GM18870 (cell line): Measurements from ENCODE around the gene PRKCZ.

Experiments
- ATAC-seq: cut with Tn5 transposase; IDR thresholded peaks from one replicate; pipeline ENCODE4 v1.9.1; 2021; ENCODE audit warnings: moderate library complexity; ENCODE audit not compliant: unreplicated experiment

The PRKCZ gene

DNA sequence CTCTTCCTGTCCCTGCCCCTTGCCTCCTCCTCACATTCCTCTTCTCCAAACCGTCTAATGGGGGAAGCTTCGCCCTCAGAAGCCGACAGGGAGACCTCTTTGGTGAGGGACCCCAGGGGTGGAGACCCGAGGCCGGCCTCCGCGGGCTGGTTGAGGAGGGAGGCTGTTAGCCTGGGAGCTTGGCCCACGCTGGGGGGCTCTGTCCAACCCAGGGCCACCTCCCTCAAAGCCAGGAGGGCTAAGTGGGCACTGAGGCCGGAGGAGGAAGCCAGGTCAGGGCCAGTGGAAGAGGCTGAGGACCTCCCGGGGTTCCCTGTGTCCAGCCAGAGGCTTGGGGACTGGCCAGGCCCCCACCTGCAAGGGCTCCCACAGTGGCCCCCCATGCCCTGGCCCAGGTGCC is 25.8 kb upstream of the PRKCZ start:
- ATAC-seq = no peak

DNA sequence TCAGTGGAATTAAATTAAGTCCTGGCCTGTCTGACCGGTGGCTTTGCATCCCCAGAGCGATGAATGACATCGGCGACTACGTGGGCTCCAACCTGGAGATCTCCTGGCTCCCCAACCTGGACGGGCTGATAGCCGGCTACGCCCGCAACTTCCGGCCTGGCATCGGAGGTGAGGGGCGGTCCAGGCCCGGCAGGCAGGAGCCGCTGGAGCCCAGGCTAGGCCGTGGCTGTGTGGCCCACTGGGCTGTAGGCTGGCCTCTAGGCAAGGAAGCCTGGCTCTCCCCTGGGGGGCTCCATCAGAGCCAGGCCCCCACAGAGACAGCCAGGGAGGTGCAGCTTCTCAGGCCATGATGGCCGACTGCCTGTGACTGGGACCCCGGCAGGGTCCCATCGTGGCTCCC is 25.3 kb upstream of the PRKCZ start:
- ATAC-seq = no peak

DNA sequence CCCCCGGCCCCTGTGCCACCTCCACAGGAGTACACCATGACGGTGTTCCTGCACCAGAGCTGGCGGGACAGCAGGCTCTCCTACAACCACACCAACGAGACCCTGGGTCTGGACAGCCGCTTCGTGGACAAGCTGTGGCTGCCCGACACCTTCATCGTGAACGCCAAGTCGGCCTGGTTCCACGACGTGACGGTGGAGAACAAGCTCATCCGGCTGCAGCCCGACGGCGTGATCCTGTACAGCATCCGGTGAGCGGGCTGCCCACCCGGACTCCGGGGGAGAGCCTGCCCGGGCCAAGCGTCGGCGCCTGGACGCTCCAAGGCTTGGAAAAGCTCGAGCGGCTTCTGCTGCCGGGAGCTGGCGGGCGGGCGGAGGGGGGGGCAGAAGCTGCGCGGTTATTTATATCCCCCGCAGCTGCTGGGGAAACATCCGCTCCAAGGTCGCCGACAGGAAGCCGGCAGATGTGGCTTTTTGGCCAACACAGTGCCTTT is 24.7 kb upstream of the PRKCZ start:
- ATAC-seq = no peak

DNA sequence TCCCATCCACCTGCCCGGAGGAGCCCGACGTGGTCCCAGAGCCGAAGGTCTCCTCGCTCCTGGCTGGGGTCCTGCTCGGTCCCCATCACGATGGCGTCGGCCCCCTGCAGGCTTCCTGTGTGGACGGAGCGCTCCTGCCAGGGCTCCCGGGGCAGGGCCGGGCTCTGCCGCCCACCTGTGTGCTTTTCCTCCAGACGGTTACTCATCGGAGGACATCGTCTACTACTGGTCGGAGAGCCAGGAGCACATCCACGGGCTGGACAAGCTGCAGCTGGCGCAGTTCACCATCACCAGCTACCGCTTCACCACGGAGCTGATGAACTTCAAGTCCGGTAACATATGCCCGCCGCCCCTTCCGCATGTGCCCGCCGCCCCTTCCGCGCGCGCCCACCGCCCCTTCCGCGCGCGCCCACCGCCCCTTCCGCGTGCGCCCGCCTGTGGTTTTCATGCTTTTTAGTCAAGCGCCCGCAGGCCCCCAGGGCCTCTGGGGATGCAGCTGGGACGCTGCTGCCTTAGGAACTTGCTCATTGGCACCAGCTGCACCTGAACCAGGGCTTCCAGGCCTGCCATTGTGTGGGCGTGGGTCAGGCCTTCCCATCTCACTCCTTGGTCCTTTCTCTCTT is 22.1 kb upstream of the PRKCZ start:
- ATAC-seq = no peak

DNA sequence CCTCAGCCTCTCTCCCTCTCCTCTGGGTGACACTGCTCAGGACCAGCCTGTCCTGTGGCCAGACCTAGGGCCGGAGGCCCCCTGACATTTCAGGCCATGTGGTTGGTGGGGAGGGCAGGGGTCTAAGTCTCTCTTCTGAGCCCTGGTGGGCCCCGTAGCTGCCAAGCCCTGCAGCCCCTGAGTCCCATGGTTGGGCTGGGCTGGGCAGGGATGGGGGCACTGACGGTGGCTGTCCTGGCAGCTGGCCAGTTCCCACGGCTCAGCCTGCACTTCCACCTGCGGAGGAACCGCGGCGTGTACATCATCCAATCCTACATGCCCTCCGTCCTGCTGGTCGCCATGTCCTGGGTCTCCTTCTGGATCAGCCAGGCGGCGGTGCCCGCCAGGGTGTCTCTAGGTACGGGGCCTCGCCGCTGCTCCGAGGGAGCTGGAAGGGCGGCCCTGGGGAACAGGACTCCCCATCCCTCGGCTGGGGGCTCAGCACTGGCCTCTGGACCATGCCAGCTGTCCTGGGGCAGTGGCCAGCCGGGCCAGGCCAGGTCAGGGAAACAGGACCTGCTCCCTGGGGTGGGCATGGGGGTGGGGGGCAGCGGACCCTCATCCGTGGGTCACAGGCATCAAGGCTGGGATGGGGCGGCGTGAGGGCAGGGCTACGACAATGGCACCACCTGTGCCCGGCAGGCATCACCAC is 21.2 kb upstream of the PRKCZ start:
- no peak for ATAC-seq

DNA sequence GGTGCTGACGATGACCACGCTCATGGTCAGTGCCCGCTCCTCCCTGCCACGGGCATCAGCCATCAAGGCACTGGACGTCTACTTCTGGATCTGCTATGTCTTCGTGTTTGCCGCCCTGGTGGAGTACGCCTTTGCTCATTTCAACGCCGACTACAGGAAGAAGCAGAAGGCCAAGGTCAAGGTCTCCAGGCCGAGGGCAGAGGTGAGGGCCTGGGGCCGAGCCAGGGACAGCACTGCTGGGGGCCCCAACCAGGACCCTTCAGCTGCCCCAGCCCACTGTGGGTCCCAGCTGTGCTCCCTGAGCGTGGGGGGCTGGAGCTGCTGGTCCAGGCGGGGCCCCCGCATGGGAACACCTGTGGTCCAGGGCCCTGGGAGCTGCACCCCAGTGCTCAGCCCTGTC is 20.6 kb upstream of the PRKCZ start:
- ATAC-seq = no peak

DNA sequence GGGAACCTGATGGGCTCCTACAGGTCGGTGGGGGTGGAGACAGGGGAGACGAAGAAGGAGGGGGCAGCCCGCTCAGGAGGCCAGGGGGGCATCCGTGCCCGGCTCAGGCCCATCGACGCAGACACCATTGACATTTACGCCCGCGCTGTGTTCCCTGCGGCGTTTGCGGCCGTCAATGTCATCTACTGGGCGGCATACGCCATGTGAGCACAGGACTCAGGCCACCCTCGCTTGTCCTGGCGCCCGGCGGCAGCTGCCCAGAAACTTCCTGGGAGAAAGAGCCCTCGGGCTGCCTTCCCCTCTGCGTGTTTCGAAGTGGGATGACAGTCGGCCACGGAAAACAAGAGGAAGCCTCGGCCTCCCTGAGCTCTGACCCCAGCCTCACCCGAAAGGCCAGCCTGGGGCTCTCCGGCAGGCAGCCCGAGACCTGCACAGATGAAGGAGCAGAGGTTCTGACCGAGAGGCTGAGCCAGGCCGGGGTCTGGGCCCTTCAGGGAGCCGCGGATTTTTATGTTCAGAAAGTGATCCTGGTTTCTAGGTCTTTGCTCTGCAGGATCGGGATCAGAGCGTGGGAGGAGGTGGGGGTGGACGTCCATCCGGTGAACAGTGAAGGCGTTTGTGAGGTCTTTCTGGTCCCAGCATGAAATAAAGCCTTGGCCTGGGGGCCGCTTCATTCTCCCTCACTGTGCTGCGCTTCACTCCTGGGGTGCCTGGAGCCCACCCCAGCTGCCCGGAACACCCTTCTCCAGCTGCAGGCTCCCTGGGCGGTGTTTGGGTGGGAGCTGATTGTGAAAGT is 19.9 kb upstream of the PRKCZ start:
- ATAC-seq = no peak

DNA sequence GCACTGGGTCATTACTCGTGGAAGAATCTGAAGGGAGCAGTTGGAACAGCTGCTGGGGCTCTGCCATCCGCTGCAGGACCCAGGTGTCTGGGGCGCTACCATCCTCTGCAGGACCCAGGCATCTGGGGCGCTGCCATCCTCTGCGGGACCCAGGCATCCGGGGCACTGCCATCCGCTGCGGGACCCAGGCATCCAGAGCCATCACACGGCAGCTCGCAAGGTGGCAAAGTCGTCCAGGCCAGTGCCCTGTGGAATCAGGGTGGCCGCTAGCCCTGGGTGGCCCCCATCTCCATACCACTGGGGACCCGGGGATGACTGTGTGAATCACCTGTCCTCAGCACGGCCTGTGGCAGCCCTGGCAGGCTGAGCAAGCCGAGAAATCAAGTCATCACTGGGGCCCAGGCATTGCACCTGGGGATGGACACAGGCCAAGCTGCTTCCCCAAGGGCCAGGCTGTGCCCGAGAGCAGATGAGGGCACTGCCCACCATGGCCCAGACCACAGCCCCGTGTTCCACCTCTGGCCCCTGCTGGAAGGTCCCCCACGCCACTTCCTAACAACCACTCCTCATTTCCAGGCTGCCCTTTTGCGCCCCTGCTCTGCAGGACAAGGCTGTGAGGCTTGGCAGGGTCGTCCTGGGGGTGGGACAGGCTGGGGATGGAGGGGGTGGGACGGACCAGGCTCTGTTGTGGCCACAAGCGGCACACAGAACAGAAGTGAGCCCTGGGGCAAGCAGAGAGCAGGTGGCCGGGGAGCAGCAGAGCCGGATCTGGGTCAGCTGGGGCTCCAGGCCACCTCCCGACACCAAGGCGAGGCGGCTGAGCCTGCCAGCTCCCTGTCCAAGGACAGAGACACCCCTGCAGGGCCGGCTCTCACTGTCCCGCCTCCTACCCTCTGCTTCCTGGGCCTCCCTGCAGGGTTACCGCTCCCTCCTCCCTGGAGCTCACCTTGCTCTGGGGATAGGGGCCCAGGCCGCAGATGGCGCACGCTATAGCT is 18.4 kb upstream of the PRKCZ start:
- no peak for ATAC-seq

DNA sequence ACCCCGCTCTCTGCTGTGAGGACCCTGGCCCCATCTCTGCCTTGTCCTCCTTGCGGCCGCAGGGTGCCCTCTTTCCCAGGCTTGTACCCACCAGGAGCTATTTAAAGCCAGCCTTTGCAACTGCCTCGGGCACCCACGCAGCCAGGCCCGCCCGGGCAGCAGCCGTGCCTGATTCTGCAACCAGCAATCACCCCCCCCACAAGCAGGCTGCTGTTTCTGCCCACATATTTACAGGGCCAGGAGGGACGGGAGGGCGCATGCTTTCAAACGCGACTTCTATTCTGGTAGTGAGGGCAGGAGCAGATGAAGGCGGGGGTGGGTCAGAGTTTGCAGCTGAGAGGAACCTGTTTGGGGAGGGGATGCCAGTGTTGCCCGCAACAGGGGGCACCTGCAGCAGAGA is 17.5 kb upstream of the PRKCZ start:
- ATAC-seq = no peak

DNA sequence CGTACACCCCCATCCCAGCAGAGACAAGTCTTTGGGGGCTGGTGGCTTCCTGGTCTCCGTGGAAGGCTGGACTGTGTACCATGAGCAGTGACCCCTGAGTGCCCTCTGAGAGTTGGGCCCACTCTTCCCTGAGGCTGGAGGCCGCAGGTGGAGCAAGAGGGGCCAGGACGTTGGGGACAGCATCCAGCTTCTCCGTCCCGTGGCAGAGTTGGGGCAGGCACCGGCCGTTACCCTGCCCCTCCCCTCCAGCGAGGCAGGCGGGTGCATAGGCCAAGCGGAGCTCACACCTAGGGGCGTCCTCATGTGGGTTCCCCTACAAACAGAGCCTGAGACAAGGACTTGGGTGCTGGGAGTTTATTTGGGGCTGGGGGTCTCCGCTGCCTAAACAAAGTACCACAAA is 17.0 kb upstream of the PRKCZ start:
- no peak for ATAC-seq

DNA sequence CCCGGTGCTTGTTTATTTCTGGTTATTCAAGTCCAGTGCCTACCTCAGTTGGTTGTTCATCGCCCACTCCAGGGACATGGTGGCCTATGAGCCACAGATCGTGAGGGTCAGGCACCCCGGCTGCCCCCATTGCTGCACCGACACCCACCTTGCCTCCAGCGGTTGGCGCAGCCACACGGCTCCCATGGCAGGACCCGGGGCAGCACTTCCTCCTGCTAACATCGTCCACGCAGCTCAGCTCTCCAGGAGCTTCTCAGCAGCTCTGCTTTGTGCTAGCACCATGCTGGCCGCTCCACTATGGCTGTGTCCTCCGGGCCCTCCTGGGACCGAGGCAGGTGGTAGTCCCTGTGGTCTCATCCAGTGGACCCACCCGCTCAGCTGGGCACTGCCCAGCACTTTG is 13.9 kb upstream of the PRKCZ start:
- no peak for ATAC-seq

DNA sequence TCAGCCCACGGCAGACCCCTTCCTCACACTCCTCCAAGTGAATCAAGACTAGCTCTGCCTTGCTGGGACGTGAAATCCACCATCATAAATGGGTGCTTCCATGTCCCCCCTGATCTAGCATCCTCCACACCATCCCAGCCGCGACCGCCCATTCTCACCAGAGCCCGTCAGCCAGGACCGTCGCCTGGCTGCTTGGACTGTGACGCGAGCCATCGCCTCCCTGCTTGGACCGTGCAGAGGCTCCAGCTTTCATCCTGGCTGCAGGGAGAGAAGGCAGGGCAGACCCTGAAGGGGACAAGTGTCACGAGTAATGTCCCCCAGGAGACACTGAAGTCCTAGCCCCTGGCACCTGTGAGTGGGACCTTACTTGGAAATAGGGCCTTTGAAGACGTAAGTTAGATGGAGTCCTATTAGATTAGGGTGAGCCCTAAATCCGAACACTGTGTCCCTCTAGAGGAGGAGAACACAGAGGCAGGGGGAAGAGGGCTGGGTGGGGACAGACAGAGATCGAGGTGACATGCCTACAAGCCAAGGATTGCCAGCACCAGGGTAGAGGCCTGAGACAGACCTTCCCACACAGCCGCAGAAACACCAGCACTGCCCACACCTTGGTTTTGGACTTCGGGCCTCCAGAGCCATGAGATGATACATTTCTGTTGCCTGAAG is 12.8 kb upstream of the PRKCZ start:
- no peak for ATAC-seq

DNA sequence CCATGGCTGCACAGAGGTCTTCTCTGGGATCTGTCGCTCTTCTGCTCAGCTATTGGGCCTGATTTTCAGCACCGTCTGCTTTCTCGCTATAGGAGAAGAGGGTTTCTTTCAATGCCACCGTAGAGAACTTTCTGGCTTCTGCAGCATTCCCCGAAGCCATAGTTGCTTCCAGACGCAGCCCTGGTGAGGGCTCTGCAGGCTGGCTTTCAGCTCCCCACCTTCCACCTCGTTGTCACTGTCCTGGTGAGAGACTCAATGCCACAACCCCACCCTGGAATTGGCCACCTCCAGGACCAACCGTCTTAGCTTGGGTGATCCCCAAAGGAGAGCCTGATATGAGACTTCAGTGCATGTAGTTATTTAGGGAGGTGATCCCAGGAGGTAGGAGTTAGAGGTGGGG is 12.0 kb upstream of the PRKCZ start:
- no peak for ATAC-seq

DNA sequence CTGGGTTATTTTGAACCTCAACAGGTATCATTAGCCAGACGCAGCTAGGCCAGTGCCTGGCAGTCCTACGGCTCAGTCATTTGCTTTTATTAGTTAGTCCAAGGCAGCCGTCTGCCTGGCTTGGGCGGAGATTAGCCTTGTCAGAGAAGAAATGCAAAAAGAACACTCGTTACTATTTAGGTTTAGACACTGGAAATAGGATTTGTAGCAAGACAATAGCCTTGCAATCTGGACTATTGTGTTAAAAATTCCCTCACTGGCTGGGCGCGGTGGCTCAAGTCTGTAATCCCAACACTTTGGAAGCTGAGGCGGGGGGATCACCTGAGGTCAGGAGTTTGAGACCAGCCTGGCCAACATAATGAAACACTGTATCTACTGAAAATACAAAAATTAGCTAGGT is 11.0 kb upstream of the PRKCZ start:
- ATAC-seq = no peak

DNA sequence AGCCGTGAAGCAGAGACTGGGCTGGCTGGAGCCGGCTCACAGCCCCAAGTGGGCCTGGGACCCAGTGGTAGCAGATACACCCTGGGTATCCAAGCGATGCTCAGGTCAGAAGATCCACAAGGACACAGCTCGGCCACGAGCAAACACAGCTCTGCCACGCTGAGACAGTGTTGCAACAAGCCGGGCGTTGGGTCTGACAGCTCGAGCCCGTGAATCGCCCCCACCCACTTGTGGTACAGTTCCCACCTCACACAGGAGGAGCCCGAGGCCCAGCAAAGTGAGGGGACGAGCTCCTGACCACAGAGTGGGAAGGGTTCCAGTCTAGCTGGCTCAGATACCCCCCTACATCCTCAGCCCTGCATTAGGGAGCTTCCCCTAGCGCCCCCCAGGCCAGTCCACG is 8.9 kb upstream of the PRKCZ start:
- no peak for ATAC-seq

DNA sequence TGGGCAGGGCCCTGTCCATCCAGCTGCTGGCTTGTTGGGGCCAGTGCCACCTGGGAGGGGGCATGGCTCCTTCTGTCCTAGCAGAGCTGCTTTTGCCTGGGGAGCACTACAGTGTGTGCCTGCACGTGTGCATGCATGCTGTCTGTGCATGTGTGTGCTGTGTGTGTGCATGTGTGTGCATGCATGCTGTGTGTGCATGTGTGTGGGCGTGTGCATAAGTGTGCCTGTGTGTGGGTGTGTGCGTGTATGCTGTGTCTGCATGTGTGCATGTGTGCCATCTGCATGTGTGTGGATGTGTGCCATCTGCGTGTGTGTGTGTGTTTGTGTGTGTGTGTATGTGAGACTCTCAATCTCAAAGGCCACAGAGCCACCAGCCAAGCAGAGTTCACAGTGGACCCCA is 8.3 kb upstream of the PRKCZ start:
- no peak for ATAC-seq

DNA sequence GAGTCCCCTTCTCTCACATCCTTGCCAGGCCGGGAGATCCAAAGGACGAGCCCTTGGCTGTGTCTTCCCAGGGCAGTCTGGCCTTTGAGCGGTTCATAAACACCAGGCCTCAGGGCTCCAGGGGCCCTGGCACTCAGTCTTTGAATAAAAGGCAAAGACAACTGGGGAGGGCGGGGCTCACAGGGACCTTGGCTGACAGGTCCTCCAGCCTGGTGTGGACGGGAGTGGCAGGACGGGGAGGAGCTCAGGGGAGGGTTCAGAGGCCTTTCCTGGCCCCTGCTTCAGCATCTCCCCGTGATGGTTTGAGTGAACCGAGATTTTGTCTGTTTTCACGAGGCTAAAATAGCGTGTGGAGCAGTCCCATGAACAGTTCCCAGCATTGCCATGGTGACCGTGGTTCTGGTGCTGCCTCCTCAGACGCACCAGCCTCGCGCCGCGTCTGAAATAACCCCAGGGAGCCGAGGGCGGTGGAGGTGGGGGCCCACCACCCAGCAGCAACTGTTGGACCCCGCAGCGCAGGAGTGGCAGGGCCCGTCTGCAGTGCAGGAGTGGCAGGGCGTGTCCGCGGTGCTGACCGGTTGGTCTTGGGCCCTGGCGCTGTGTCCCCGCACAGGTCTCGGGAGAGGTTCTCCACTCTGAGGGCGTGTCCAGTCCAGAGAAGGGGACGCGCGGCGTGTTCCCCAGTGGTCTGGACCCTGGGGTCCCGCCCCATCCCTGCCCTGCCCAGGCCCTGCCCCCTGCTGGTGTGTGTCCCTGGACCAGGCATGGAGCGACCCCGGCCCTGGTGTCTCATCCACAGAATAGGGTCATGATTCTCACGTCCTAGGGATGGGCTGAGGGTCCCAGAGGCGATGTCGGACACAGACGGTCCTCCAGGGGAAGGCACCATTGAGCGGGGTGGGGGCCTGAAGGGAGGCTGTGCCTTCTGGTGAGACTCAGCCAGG is 7.1 kb upstream of the PRKCZ start:
- no peak for ATAC-seq

DNA sequence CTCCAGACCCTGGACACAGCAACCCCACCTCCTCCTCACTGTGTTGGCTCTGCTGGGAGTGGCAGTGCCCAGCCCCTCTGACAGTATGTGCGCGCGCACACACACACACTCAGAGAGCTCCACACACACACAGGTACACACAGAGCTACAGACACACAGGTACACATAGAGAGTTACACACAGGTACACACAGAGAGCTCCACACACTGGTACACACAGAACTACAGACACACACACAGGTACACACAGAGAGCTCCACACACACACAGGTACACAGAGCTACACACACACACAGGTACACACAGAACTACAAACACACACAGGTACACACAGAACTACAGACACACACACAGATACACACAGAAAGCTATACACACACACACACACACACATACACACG is 6.3 kb upstream of the PRKCZ start:
- no peak for ATAC-seq
